Lung microvascular endothelial cell (primary cell): Measurements from ENCODE around the gene YTHDF2. TPM values are rescaled to one million over a fixed set of nuclear protein-coding genes. Genes with fewer than 3 reads are reported as not detected.
"Not testable (repeated sequence)": the region's sequence is repeated elsewhere in the genome, so short reads cannot be mapped to it uniquely, and the experiment has no call there.

ENCODE experiments used
- DNase-seq, 2 donors: peaks; one replicate each; pipeline versions ENCODE4 v3.0.0 to v3.0.0-alpha.2; 2010; ENCODE audit warnings: low read depth in 2 of 2
- total RNA-seq: library from RNA; depleted of rRNA; stranded (reverse); fragments of >200 nt; gene quantifications from 2 replicates; pipeline ENCODE4 v1.2.1, GENCODE V29; 2014

YTHDF2 gene
- total RNA-seq, 1 donor from 2014 or later: 76.0 TPM

DNA sequence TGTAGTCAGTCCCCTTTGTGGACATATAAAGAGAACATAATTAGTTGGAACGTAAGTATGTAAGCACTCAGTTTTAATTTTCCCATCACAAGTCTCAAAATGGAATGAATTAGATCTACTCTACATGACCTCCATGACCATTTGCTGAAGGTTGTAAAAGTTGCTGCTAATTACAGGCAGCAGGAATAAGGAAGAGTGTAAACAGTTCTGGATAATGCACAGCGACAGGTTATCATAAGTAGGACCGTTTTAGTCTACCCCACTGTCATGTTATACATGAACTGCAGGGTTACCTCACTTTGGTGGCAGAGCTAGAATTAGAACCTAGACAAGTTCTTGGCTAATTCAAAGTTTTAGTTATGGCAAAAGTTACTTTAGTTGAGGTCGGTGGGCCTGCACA lies 21.7 kb downstream of the YTHDF2 start:
- DNase-seq: no peak

DNA sequence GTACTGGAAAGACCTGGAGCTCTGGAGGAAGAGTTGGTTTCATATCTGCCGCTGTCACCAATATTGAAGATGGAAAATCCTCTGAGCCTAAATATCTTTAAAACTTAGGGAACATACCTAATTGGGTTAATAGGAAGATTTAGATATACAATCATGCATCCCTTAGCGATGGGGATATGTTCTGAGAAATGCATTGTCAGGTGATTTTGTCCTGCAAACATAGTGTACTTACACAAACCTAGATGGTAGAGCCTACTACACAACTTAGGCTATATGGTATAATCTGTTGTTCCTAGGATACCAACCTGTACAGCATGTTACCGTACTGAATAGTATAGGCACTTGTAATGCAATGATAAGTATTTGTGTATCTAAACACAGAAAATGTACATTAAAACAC lies 22.5 kb downstream of the YTHDF2 start:
- no peak for DNase-seq

- no peak for DNase-seq
Measured at GRCh38 chr1:28761189-28761588, 24.4 kb downstream of the YTHDF2 start.

DNA sequence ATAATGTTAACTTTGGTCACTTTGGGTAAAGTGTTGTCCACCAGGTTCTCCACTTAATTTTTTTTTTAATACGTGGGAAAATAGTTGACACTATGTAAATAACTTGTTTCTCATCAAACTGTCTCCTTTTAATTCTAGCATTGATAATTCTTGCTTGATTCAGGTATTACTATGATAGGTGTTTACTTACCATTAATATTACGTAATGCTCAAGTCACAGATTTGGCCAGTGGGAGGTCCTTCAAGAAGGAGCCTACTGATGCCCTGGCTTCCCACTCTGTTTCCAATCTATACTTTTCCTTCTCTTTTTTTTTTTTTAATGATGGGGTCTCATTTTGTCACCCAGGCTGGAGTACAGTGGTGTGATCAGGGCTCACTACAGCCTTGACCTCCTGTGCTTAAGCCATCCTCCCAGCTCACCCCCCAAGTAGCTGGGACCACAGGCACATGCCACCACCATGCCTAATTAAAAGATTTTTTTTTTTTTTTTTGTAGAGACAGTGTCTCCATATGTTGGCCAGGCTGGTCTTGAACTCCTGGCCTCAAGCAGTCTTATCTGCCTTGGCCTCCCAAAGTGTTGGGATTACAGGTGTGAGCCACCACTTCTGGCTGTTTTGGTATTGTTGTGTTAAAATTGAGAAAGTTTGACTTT lies 29.9 kb downstream of the YTHDF2 start:
- no peak for DNase-seq

- DNase-seq: no peak
Measured at GRCh38 chr1:28770601-28771165, 33.9 kb downstream of the YTHDF2 start.

DNA sequence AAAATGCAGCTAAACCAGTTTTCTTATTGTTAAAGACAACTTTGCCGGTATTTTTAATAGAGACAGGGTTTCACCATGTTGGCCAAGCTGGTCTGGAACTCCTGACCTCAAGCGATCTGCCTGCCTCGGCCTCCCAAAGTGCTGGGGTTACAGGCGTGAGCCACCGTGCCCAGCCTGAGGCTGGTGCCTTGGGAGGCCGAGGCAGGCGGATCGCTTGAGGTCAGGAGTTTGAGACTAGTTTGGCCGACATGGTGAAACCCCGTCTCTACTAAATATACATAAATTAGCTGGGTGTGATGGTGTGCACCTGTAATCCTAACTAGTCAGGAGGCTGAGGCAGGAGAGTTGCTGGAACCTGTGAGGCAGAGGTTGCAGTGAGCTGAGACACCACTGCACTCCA lies 35.2 kb downstream of the YTHDF2 start:
- DNase-seq: not testable (repeated sequence)

DNA sequence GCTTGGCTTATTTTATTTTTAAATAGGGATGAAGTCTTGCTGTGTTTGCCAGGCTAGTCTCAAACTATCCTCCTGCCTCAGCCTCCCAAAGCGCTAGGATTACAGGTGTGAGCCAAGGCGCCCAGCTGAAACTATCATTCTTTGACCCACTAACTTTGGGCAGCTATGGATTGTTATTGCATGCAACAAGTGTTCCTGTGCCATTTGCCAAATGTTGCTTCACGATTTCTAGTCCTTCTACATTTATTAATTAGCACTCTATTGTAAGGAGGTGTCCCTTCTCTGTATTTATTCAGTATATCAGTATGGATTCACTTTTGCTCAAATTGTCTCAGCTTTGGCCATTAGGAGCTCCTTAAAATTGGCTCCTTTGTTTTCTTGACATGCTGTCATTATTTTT lies 36.4 kb downstream of the YTHDF2 start:
- DNase-seq: no peak

DNA sequence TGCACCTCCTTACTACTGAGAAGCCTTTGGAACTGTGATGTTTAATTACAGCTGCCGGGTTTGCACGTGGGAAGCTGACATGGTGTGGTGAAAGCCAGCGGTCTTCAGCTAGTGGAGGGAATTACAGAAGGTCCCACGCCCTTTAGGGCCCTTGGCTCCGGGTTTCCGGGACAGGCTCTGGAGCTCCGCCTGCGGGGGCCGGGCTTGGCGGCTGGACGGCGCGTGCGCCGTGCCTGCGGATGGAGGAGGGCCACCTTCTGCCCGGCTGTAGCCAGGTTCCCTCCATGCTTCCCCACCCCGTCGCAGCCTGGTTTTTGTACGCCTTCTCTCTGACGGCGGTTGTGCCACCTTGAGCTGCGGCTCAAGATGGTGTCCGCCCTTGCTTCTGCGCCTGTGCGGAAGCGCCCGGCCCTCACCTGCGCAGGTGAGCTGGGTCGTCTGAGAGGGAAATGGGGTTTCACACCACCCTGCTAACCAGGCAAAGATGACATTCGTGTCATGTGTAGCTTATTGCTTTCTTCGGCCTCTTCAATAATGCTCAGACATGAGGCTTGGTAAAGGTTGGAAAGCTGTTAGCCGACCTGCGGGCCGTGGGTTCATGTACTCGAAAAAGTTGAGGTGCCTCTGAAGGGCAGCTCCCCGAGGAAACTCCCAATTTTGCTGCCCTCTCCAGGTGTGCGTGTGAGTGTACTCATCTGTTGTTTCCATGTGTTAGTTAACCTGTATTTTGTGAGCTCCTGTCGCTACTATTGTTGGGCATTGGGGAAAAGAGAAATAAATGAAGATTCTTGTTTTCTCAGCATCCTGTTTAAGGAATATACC lies 38.6 kb downstream of the YTHDF2 start:
- peak; percentile 56 to 79 for DNase-seq

- DNase-seq: no peak
Measured at GRCh38 chr1:28776341-28776740, 39.6 kb downstream of the YTHDF2 start.

- no peak for DNase-seq
Measured at GRCh38 chr1:28778021-28778420, 41.3 kb downstream of the YTHDF2 start.

DNA sequence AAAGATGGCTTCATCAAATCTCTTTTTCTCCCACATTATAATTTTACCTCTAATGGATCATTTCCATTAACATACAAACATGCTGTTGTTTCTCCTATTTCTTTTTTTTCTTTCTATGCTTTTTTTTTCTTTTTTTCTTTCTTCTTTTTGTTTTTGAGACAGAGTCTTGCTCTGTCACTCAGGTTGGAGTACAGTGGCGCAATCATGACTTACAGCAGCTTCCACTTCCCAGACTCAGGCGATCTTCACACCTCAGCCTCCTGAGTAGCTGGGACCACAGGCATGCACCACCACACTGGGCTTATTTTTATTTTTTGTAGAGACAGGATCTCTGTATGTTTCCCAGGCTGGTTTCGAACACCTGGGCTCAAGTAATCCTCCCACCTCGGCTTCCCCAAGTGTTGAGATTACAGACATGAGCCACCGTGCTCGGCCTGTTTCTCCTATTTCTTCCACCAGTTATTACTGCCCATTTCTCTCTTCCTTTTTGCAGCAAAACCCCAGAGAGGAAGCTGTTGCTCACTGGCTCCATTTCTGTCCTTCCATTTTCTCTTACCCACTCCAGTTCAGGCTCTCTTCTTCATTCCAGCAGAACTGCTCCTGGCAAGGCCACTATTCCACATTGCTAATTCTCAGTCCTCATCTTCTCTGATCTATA lies 43.1 kb downstream of the YTHDF2 start:
- DNase-seq: no peak

GRCh38 chr1:28781305-28781704 lies 44.6 kb downstream of the YTHDF2 start:
- DNase-seq: no peak

DNA sequence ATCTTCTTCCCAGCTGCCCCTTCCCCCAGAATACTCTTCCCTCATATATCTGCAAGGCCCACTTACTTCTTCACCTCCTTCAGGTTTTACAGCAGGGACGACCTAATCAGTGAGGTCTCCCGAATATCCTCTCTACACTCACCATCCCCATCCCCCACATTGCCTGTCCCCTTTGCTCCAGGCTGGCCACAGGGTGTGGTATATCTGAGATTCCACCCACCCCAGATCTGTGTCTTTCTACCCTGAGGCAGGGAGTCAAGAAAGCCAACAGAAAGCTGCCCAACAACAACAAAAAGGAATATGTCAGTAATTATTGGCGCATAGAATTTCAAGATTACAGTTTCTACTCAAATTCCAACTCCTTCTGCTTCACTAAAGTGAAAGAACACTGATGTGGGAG lies 45.3 kb downstream of the YTHDF2 start:
- no peak for DNase-seq

DNA sequence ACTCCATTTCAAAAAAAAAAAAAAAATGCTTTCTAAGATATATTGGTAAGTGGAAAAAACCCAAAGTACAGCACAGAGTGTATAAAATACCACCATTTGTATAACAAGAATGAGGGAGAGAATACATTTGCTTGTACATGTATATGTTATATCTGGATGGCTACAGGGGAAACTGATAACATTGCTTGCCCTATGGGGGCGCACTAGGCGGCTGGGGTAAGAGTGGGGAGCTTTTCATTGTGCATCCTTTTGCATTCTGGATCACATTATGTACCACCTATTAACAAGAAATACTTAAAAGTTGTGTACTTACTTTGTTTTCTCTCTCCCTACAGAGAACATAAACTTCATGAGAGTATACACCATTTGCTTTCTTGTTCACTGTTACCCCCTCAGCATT lies 46.6 kb downstream of the YTHDF2 start:
- no peak for DNase-seq

- DNase-seq: no peak
Measured at GRCh38 chr1:28789412-28789811, 52.7 kb downstream of the YTHDF2 start.

- DNase-seq: no peak
Measured at GRCh38 chr1:28789816-28790215, 53.1 kb downstream of the YTHDF2 start.

- DNase-seq: no peak
Measured at GRCh38 chr1:28790377-28791035, 53.8 kb downstream of the YTHDF2 start.

- not testable (repeated sequence) for DNase-seq
Measured at GRCh38 chr1:28791929-28792328, 55.2 kb downstream of the YTHDF2 start.

DNA sequence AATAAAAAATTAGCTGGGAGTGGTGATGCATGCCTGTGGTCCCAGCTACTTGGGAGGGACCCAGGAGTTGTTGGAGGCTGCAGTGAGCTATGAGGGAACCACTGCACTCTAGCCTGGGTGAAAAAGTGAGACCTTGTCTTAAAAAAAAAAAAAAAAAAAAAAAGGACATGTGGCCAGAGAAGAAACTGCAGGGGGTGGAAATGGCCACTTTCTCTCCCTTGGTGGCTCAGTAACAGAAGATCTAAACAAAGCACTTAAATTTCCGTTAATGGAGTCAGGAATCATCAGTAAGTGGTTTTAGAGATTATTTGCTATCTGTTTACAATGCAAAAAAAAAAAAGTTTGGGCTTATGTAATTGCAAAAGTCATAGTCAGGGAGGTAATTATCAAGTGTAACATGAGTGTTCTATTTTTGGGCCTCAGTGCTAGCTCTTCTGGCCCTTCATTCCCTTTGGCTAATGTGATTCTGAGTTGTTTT lies 55.9 kb downstream of the YTHDF2 start:
- no peak for DNase-seq

- not testable (repeated sequence) for DNase-seq
Measured at GRCh38 chr1:28794582-28794981, 57.8 kb downstream of the YTHDF2 start.

DNA sequence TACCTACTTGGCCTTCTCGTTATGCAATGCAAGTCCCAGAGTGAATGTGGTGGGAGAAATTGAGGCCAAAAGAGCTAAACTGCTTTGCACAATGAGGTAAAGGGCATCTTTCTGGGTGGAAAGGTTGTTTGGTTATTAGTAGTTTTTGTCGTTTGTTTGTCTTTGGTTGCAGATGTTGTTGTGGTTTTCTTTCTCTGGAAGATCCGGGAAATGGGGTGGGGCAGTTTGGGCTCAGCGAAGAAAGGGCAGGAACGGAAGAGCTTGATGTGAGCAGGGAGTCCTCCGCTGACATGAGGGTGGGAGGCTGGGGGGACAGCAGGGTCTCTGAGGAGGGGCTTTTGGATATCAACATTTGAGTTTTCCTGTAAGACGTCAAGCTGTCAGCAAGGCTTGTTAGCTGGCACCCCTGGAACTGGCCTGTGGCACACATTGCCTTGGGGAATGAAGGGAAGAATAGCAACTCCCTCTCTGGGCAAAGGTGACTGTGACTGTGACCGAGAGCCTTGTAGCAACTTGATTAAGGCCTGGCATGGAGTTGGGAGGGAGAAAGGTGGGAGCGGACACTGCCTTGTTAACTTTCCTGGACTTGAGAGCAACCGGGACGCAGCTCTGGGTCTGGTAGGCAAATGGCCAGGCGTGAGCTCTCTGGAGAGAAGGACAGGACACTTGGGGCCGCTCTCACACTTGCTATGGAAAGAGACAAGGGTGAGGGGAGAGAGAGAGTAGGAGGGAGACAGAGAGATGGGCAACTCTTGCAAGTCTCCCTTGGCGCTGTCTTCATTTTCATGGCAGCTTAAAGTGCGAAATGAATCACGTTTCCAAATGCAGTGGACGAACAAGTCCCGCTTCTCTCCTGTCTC lies 59.8 kb downstream of the YTHDF2 start:
- DNase-seq: no peak
